Epithelial cell of esophagus (primary cell): ENCODE measurements around the gene CDON.

ENCODE experiments used
- DNase-seq: peaks from one replicate; pipeline ENCODE4 v3.0.0; 2010; ENCODE audit warnings: low read depth
- H3K4me3 ChIP-seq: 2 replicates; pipeline ENCODE4 v1.5.1; 2011; ENCODE audit warnings: mild to moderate bottlenecking, low read length, control low read depth
- CTCF ChIP-seq: IDR thresholded peaks from 2 replicates; pipeline ENCODE4 v1.5.1; 2011; ENCODE audit warnings: low read depth, mild to moderate bottlenecking, low read length, control low read depth, inconsistent platforms; ENCODE audit not compliant: insufficient read depth; ENCODE audit errors: missing control alignments

The CDON gene

GRCh38 chr11:125949271-125950177, 113.1 kb downstream of the CDON start:
- no peak for TF ChIP-seq CTCF
- no peak for DNase-seq
- H3K4me3 ChIP-seq, result no peak overlapping the region

GRCh38 chr11:125948278-125949051, 114.2 kb downstream of the CDON start:
- TF ChIP-seq CTCF, result no peak
- no peak overlapping the region for H3K4me3 ChIP-seq
- DNase-seq, result no peak

- no peak for TF ChIP-seq CTCF
- no peak overlapping the region for H3K4me3 ChIP-seq
- DNase-seq, result no peak
Measured at GRCh38 chr11:125947419-125948277, 115.0 kb downstream of the CDON start.

GRCh38 chr11:125946712-125947418, 115.8 kb downstream of the CDON start:
- TF ChIP-seq CTCF, result no peak
- DNase-seq, result no peak
- H3K4me3 ChIP-seq, result no peak overlapping the region

GRCh38 chr11:125945797-125946520, 116.7 kb downstream of the CDON start, which contains the start of gene VSIG10L2:
Gene VSIG10L2 (plus strand): TSS chr11:125946044. CDS start chr11:125946056, 12 bp downstream.
- no peak for TF ChIP-seq CTCF
- no peak for DNase-seq
- no peak within 1 kb of the TSS for H3K4me3 ChIP-seq
